Measurements from ENCODE around the gene FUT7.
"Not testable (repeated sequence)": the region's sequence is repeated elsewhere in the genome, so short reads cannot be mapped to it uniquely, and the experiment has no call there.

FUT7 gene

DNA sequence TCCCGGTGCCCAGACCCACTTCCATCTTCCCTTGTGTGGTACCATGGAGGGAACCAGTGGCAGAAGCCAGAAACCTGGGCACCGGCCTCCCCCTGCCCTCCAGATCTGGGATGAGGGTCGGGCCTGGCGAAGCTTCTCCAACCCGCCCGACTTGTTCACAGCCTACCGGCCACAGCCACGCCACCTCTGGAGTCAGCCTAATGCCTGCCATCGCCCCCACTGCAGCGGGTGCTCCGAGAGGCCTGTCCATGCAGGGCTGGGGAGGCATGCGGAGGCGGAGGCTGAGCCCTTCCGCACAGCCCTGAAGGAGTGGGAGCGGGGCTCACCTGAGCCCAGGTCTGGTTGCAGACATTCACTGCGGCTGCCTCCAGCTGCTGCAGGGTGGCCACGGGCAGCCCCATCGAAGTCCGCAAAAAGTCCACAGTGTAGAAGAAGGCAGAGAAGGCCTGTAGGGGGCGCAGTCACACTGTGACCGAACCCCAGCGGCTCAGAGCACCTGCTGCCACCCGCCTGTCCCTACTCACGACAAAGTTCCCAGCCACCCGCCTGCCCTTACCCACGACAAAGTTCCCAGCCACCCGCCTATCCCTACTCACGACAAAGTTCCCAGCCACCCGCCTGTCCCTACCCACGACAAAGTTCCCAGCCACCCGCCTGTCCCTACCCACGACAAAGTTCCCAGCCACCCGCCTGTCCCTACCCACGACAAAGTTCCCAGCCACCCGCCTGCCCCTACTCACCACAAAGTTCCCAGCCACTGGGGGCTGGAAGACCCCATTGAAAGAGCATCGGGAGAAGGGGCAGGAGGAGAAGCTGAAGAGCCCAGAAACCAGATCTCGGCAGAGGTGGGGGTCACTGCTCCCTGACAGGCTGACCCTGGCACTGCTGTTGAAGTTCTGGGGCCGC lies 17.9 kb upstream of the FUT7 start:
- DNase-seq (ENCODE audit: low read depth in 3 of 3): no peak

DNA sequence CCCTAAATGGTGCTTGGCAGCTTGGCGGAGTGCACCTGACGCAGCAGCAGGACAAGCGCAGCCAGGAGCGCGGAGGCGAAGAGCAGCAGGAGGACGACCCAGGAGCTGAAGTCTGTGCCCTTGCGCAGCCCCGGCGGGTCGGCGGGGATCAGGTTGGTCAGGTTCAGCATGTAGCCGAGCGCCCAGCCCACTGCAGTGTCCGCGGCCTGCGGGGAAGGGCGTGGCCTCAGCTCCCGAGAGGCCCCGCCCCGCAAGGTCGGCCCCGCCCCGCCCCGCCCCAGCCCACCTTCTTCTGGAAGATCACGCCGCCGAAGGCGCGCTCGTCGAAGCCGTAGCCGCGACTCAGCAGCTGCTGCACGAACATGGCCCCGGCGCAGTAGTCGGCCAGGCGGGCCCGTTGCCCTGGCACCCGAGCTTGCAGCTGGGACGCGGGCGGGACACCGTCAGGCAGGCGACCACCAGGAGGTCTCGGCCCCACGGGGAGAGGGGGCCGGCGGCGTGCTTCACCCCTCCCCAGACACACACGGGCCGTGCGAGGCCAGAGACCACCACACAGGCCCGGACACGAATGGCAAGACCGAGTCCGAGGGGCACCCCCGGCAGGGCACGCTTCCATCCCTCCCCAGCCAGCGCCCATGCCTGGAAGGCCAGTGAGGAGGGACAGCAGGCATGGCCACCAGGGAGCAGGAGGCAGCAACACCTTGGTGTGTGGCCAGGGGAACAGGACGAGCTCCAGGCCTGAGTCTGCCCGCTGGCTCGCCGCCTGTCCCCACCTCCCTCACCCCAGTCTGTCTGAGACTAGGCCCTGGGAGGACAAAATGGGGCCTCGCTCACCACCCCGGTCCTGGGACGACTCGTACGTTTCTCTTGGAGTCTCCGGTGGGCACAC lies 17.0 kb upstream of the FUT7 start:
- no peak for DNase-seq (ENCODE audit: low read depth in 3 of 3)

DNA sequence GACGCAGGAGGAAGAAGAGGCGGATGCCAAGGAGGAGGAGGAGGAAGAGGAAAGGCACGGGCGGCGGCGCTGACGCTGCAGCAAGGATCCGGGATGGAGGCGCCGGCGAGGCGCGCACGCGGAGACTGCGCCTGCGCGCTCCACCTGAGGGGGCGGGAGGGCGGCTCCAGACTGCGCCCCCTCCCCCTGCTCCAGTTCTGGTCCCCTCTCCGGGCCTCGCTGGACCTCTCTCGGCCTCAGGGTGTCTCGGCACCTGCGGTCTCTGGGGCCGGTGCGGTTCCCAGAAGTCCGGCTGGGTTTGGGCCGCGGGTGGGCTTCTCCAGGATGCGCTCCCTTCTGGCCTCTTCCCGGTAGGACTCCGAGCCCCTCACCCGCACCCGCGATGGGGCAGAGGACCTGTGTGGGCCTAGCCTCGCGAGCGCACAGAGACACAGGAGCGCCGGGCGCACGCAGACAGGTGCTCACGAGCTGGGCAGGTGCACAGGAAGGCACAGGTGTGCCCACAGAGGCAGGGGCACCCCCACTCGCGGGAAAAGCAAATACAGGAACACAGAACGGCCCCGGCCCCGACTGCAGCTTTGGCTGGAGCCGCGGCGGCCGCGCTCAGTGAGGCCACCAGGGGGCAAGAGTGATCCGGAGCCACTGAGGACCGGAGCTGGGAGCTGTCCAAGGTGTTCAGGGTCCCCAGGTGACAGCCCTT lies 14.3 kb upstream of the FUT7 start, which contains the start of gene NPDC1:
Gene NPDC1, minus strand, starts transcription at position 90 of the 700 bp plus-strand sequence. CDS start 188 bp downstream, outside the sequence.
- peak; percentile 62 to 79 (median 75) for DNase-seq (ENCODE audit: low read depth in 3 of 3)

DNA sequence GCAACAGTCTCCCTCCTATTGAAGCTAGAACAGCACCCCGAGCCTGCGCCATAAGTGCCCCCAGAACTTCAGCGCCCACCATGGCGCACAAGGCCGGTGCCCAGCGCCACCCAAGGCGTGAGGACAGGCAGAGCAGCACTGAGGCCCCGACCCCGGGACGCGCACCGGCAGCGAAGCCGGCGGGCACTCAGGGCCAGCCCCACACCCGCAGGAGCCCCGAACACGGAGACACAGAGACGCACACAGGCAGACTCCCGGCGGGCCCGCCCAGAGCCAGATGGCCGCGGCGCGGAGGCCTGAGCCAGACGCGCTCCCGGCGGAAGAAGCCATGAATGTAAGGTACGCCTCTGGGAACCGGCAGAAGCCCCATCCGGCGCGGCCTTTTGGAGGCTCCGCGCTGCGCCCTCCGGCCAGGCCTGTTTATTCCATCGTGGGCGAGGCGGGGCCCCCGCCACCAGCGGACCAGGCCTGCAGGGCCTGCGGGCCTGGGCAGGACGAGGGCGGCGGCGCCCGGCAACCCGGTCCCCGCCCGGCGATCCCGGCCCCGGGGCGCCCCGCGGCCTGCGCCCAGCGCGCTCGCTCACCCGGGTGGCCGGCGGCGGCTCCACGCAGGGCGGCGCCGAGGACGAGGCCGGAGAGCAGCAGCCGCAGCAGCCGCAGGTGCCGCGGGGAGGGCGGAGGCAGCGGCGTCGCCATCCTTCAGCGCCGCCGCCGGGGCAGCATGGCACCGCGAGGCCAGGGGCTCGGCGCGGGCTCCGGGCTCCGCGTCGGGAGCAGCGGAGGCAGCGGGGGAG lies 13.6 kb upstream of the FUT7 start:
- no peak for DNase-seq (ENCODE audit: low read depth in 3 of 3)

DNA sequence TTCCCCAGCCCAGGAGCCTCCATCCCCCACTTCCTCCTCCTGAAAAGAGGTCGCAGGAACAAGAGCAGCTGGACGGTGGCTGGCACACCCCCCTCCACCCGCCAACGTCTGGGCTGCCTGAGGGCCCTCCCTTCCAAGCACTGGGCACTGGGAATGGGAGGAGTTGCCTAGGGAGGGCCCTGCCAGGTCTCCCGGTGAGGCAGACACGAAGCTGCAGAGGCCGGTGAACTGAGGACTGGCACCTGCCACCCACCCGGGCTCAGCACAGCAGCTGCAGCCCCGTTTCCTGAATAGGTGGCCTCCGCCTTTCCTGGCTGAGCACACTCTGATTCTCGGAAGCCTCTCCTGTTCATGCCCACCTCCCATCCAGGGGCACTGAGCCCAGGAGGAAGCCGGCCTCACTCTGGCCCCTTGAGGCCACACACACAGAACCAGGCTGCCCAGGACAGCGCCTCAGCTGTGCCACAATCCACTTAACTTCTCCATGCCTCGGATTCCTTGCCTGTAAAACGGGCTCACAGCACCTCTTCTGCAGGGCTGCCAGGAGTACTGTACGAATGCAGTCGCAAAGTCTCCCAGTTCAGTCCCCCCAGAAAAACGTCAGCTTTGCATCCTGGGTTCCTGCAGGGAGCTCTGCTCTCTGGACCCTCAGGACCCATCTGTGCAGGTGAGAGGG lies 12.8 kb upstream of the FUT7 start:
- no peak for DNase-seq (ENCODE audit: low read depth in 3 of 3)

DNA sequence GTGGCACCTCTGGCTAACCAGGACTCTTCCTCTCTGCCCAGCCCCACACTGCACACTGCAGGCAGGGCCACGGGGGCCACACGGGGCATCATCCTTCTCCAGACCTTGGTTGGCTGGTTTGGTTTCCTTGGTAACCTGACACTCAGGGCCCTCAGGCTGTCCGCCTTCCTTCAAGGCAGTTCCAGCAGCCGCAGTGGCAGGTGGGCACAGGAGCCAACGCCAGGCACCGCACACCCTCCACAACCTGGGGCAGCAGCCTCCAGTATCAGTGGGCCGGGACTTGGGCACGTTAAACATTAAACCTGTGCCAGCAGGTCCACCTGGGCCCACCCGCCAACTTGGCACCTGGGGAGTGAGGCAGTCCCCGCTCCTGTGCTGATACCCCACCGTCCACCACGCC lies 12.1 kb upstream of the FUT7 start:
- no peak for DNase-seq (ENCODE audit: low read depth in 3 of 3)

DNA sequence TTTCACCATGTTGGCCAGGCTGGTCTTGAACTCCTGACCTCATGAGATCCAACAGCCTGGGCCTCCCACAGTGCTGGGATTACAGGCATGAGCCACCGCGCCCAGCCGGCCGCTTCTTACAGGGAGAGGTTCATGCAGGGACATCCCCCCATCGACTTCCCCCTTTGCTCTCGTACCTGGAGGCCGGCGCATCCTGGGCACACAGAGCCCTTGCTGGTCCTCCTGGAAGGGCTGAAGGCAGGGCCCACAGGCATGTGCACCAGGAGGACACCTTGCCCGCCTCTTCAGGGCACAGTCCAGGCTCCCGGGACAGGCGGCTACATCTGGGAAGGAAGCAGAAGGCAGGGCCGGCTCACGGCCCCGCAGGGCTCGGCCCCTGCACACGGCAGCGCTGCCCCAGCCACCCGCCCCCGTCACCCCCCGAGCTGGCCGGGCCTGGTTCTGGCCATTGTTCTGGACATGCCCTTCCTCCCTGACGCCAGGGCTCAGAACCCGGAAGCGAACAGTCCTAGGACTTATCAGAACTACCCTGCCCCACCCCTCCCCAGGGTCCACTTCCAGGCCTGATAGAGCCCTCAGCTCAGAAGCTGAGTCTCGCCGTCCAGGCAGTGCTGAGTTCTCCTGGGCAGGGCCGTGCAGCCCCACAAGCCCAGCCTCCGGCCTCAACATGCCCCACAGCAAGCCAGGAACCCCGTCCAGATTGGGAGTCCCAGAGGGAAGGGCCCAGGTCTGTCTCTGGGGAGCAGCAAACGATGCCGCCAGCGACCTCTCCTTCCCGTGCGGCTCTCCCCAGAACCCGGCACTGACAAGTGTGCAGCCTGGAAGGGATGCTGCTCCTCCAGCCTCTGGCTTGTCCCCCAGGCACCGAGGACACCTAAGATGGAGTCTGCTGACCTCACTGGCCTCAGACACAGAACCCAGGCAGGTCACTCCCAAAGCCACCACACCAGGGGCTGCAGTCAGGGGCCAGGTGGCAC lies 11.2 kb upstream of the FUT7 start:
- no peak for DNase-seq (ENCODE audit: low read depth in 3 of 3)

DNA sequence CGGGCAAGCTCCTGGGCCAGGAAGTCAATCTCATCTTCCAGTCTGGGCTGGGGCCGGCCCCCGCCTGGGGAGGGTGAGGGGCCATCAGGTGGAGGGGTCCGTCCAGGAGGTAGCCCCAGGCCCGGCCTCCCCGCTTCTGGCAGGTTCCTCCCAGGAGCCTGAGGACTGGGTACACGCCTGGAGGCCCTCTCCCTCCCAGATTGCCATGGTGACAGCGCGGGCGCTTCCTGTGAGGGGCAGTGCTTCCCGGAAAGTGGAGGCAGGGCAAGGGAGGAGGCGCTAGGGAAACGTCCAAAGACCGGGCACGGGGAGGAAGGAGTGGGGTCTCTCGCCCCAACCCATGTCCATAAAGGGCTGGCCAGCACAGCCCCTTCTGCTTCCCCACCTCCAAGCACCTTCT lies 9.2 kb upstream of the FUT7 start:
- DNase-seq (ENCODE audit: low read depth in 3 of 3): no peak

DNA sequence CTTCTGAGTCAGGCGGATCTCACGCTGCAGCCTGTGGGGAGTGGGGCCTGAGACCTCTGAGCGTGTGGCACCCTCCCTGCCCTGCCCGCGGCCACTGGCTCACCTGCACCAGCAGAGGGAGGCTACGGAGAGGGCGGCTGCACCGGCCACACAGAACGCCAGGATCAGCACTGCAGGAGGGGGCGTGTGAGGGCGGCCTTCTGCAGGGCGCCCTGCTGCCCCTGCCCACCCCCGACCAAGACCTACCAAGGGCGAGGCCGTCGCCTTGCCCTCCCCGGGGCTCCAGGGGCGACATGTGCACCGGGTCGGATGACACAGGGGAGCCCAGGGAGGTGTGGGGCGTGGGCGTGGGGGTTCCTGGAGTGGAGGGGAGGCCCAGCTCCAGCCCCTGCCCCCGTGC lies 8.7 kb upstream of the FUT7 start:
- no peak for DNase-seq (ENCODE audit: low read depth in 3 of 3)

DNA sequence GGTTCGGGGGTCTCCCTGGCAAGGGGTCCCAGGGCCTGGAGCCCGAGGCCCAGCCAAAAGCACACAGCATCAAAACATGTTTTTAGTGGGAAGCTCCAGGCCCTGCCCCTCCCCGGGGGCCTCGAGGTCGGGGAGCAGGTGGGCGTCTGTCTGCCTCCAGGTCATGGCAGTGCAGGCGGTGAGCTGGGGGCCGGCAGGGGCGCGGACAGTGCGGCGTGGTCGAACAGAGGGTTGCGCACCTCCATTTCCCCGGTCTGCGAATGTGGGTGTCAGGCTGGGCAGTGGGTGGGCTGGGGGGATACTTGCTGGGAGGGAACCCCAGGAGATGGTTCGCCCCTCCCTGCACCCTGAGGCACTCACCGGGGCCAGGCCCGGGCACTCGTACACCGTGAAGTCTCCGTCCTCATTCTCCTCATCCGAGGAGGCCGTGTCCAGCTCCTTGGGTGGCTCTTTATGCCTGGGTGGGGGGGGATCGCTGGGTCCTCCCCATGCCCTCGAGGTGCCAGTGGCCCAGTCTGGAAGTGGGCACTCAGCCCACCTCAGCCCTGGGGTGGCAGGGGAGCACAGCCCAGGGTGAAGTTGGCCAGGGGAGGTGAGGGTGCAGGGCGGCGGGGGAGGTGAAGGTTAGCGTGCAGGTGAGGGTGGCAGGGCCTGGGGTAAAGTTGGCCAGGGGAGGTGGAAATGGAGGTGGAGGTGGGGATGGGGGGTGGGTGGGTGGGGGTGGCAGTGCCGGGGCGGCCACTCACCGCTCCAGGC lies 7.9 kb upstream of the FUT7 start:
- DNase-seq (ENCODE audit: low read depth in 3 of 3): no peak

DNA sequence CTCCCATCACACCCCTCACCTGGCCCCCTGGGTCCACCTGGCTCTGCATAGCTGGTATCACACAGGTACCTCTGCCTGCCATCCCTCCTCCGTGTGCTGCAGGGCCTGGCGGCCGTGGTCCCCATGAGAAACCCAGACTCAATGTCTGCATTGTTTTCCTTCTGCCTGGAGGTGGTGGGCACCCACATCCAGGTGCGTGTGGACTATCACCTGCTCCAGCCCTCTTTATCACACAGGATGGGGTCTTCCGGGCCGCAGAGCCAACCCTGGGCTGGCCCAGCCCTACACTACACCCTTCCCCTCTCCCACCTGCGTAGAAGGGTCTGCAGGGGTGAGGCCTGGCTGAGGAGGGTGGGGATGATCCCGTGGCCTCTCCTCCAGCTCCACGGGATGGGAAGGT lies 7.0 kb upstream of the FUT7 start:
- no peak for DNase-seq (ENCODE audit: low read depth in 3 of 3)

DNA sequence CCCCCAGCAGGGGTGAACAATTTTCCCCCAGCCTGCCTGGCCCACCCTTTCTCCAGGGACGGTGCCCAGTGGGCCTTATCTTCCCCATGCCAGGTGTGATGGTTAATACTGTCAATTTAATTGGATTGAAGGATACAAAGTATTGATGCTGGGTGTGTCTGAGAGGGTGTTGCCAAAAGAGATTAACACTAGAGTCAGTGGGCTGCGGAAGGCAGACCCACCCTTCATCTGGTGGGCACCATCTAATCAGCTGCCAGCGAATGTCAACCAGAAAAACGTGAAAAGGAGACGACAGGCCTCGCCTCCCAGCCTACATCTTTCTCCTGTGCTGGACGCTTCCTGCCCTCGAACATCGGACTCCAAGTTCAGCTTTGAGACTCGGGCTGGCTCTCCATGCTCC lies 5.6 kb upstream of the FUT7 start:
- DNase-seq (ENCODE audit: low read depth in 3 of 3): no peak

DNA sequence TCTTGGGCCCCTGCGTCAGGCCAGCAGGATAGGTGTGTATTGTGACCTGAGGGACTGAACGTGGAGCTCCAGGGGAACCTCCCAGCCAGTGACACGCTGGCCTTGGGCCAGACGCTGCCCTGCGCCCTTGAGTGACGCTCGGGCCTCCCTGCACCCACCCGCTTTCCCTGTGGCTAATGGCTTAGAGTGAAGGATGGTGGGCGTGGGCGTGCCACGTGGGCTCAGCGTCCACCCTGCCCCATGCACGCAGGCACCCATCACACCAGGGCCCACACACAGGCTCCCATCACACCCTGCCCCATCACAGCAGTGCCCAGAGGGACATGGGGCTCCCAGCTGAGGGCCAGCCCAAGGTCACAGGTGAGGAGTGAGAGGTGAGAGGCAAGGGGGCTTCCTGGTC lies 5.1 kb upstream of the FUT7 start:
- DNase-seq (ENCODE audit: low read depth in 3 of 3): no peak

DNA sequence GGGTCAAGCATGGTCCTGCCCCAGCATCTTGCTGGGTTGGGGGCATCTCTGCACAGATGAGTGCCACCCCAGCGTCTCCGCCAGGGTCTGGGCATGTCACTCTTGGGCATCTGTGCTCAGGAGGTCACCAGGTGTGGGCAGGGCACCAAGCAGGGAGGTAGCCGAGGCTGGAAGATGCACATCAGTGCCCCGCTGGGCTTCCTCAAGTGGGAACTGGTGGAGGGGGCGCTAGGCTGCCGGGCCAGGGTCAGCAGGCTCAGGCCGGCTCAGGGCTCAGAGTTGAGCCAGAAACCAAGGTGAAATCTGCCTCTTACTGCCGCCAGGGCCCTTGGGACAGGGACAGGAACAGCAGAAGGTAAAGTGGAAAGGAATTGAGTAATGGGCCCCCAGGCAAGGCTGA lies 4.0 kb upstream of the FUT7 start:
- no peak for DNase-seq (ENCODE audit: low read depth in 3 of 3)

DNA sequence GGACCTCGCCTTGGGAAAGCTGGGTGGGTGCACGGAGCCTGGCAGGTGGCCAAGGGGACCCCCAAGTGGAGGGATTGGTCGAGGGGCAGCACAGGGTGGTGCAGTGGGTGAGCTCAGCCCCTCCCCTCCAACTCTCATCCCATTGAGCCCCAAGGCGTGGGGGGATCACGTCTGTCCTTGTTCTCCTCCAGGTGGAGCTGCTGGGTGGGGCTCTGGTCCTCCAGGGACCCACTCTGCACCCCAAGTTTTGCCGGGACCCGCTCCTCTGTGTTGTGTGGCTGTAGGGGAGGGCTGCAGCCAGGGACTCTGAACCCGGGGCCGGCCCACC lies 3.6 kb upstream of the FUT7 start:
- no peak for DNase-seq (ENCODE audit: low read depth in 3 of 3)

DNA sequence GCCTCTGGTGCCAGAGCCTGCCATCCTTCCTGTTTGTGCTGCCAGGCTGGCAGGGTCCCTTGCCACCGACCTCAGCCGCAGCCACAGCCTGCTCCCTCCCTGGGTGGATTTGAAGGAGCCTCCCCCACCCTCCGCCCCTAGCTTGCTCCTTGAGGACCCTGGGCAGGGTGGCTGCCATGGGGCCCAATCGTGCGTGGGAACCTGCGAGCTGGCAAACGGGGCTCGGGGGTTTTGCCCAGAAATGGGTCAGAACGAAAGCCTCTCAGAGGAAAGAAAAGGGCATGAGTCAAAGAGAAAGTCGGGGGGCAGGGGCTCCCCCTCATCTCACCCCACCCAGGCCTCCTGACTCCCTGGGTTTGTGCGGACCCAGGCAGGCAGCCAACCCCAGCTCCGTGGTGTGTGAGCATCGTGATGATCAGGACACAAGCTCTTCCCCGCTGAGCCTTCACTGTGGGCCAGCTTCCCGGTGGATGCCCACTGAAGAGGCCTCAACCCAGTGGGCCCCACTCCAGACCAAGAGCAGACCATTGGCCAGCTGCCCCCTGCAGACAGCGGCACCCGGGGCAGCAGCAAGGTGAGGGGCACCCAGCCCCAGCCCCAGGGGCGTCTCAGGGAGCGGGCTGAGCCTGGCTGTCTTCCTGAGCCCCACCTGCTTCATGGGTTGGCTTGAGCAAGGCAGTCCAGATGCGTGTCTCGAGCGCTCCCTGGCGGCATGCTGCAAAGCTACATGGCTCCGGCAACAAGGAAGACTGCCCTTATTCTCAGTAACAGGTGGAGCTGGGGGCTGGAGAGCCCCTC lies 3.0 kb upstream of the FUT7 start:
- peak; percentile 72 to 86 (median 77) for DNase-seq (ENCODE audit: low read depth in 3 of 3)

DNA sequence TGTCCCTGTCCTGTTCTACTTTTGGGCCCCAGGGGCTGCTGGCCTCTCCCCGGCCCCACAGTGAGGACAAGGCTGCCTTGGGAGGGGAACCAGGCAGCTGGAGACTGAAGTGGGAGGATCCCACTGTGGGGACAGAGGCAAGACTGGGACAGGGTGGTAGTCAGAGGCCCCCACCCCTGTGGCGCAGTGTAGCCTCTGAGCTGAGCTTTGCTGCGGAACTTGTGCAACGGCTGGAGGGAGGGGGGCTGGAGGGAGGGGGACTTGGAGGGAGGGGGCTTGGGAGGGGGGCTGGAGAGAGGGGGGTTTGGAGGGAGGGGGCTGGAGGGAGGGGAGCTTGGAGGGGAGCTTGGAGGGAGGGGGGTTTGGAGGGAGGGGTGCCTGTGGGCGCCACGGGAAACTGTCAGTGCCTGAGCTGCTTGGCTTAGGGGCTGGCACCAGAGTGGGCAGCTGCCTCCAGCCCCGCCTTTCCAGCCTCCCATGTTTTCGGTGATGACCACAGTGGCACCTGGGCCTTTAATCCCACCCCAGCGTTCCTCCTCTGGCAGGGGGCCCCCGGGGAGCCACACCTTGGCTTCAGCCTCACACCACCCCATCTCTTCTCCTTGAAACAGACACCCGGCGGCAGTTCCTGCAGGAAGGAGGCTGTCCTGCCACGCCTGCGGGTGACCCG lies 2.3 kb upstream of the FUT7 start:
- no peak for DNase-seq (ENCODE audit: low read depth in 3 of 3)

DNA sequence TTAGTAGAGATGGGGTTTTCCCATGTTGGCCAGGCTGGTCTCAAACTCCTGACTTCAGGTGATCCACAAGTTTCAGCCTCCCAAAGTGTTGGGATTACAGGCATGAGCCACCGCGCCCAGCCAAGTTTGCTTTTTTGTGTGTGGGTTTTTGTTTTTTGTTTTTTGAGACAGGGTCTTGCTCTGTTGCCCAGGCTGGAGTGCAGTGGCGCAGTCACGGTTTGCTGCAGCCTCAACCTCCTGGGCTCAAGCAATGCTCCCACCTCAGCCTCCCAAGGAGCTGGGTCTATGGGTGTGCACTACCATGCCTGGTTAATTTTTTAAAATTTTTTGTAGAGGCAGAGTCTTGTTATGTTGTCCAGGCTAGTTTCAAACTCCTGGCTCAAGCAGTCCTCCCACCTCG lies 1.6 kb upstream of the FUT7 start:
- DNase-seq (ENCODE audit: low read depth in 3 of 3): not testable (repeated sequence)

Data from stimulated activated CD4-positive, alpha-beta T cell treated with anti-CD3 and anti-CD28 coated beads, TNF-alpha, amount 100 ng/mL, for 48 hours (primary cell).